Breast epithelium (tissue), 3 donors: ENCODE measurements around the gene KPNA1.

Experiments
- POLR2A ChIP-seq: fragments of 450-650 bp; IDR thresholded peaks from one replicate; pipeline ENCODE4 v1.6.1; 2016; ENCODE audit warnings: antibody characterized with exemption, mild to moderate bottlenecking, moderate library complexity
- TF ChIP-seq, protein P1 (sequence below), 3 donors: fragments of 450-650 bp; IDR thresholded peaks; one replicate each; pipeline ENCODE4 v1.5.1; 2016 to 2017; ENCODE audit warnings: antibody characterized with exemption in 3 of 3, mild to moderate bottlenecking in 3 of 3, moderate library complexity in 3 of 3

GRCh38 chr3:122403489-122403888 is 111.2 kb downstream of the KPNA1 start:
- TF ChIP-seq, protein P1, sequence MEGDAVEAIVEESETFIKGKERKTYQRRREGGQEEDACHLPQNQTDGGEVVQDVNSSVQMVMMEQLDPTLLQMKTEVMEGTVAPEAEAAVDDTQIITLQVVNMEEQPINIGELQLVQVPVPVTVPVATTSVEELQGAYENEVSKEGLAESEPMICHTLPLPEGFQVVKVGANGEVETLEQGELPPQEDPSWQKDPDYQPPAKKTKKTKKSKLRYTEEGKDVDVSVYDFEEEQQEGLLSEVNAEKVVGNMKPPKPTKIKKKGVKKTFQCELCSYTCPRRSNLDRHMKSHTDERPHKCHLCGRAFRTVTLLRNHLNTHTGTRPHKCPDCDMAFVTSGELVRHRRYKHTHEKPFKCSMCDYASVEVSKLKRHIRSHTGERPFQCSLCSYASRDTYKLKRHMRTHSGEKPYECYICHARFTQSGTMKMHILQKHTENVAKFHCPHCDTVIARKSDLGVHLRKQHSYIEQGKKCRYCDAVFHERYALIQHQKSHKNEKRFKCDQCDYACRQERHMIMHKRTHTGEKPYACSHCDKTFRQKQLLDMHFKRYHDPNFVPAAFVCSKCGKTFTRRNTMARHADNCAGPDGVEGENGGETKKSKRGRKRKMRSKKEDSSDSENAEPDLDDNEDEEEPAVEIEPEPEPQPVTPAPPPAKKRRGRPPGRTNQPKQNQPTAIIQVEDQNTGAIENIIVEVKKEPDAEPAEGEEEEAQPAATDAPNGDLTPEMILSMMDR (IDR thresholded peaks at IDR 0.05), result no peak
- no peak for TF ChIP-seq POLR2A
